NCI-H510A (cell line): ENCODE data around the gene SAMD4A.

ENCODE experiments used
- DNase-seq: peaks from one replicate; lab custom pipeline; 2025; lab: John Stamatoyannopoulos, UW

Gene SAMD4A

GRCh38 chr14:54660604-54661111, 93.7 kb downstream of the SAMD4A start:
- DNase-seq, result no peak

- DNase-seq, result no peak
Measured at GRCh38 chr14:54662491-54663133, 95.7 kb downstream of the SAMD4A start.

DNA sequence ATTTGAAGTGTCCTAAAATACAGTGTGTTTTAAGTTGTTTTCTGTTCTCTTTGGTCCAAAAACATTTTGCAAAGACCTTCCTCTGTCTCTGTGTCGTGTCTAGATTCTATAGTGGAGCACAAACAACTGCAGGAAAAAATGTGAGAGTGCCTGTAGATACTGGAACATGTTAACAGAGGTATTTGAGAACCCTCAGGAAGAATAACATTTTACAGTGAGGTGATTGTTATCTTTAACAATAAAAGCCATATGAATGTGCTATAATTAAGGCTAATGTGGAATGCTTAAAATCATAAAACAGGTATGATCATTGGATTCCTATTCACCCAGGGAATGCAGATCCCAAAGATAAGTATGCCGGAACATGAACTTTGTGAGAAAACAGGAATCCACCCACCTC, 98.0 kb downstream of the SAMD4A start:
- DNase-seq, result no peak

DNA sequence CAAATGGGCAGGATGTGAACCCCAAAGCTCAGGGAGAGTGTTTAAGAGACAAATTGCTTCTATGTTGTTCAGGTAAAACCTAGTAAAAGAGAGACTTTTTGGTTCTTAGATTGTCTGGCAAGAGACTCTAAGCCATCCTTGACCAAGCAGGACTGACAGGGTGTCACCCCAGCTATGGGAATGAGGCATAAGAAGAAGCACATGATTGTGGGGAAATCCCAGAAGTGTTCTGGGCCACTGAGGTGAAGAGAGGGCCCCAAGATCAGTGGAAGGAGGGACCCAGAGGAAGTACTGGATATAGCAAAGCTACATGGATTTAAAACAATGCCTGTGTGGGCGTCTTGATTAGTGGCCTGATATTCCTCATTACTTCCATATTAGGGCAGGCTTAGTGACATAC, 99.0 kb downstream of the SAMD4A start:
- DNase-seq, result no peak

DNA sequence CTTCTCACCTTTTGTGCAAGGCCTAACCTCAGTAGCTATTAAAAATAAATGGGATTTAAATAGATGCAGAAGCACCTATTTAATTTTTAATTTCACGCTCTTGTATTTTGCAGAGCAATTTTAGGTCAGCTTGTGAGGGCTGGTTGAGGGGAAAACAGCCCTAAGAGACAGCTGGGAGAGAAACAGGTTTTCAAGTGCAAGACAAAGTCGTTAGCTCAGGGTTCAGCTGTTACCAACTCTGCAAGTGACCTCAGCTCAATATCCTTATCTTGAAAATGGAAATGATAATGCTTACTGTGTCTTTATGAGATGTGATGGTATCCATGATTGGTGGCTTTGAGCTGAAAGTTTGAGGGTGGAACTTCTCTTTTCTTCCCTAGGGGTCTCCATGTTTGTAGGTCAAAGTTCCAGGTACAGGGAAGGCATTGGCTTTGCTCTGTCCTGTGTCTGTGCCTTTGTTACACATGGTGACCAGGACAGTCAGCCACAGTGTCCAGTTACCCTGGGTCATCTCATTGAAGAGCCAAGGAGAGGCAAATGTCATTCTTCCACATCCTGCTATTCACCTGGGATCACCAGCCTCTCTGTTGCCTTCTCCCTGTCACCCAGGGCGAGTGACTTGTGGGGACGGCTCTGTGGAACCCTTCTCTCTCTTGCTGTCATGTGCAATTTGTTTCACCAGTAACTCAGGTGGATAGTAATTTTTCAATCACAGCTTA, 100.3 kb downstream of the SAMD4A start:
- no peak for DNase-seq

DNA sequence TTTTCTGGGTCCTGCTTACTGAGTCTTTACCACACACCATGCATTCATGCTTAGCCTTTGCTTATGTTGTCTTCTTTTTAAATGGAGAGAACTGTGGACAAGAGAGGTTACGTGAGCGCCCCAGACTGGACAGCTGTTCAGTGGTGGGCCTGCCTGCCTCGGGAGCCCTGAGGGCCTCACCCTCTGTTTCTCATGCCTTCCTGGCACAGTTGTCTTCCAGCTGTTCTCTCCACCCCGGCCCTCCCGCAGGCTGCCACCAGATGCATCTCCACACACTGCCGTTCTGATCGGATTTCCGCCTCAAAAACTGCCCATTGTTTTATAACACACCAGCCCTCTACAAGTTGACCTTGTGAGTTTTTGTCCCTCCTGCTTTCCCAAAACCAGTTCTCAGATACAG, 100.8 kb downstream of the SAMD4A start:
- no peak for DNase-seq

GRCh38 chr14:54669721-54670561, 103.0 kb downstream of the SAMD4A start:
- no peak for DNase-seq

DNA sequence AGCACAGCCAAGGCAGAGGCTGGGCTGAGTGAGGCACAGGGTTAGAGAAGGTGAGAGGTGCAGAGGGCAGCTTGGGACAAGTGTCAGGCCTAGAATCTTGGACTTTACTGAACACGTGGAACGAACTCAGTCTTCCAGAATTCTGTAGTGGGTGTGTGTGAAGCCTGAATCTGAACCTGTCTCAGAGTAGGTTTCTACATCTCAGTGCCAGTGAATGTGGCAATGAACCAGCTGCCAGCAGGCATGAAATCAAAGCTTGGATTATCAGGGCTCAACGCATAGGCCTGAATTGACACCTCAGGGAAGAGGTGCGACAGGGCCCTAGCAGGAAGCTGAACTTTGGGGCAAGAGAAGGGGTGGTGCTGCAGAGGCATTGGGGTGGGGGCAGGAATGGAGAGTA, 104.6 kb downstream of the SAMD4A start:
- no peak for DNase-seq

GRCh38 chr14:54672181-54672580, 105.3 kb downstream of the SAMD4A start:
- no peak for DNase-seq

DNA sequence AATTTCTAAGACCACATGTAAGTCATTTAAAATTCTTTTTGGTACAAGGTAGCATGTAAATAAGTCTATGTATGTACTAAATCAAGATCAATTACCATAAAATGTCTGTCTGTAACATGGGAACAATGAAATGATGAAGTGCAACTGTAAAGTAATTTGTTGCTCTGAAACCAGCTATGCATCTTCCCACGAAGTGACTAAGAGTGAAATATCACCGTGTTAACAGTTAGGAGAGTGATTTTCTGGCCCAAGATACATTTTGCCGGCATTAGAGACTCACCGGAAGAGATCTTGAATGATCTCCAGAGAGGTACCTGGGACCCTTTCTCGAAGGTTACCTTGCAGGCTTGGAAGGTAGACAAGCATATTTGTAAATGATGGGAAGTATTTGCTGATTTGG, 105.8 kb downstream of the SAMD4A start:
- no peak for DNase-seq

DNA sequence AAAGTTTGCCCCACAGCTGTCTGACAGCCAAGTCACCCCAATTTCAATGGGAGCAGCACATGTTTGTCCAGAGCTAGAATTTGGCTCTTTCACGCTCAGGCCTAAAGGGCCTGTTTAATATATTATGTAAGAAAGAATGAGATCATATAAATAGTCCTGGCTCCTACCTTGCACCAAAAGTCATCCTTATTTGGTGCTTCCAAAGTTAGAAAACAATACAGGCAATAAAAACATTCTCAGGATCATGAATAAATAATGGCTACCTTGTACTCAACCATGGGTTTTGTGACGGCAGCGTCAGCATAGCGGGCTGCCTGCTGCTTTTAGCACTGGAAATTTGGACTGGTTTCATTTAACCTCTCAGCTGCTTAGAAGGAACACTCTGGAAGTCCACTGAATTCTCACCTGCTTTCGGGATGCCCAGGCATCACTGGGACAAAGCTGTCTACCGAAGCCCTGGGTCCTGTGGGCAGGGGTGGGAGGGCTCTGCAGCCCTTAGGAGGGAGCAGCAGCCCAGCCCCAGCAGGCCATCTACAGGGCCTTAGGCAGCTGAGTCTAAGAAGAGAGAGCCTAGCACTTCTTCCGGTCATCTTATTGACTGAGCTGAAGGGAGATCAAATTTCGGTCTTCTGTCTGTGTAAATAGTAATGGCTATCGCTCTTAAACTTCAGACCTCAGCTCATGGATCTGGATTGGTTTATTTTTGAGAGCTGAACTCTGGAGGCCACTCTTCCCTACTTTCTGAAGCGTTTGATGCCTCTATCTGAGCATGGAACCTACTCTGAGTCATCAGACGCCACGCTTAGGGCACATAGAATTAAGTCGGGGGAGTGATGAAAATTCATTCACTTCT, 106.5 kb downstream of the SAMD4A start:
- DNase-seq, result no peak

GRCh38 chr14:54674046-54674741, 107.3 kb downstream of the SAMD4A start:
- DNase-seq, result no peak

DNA sequence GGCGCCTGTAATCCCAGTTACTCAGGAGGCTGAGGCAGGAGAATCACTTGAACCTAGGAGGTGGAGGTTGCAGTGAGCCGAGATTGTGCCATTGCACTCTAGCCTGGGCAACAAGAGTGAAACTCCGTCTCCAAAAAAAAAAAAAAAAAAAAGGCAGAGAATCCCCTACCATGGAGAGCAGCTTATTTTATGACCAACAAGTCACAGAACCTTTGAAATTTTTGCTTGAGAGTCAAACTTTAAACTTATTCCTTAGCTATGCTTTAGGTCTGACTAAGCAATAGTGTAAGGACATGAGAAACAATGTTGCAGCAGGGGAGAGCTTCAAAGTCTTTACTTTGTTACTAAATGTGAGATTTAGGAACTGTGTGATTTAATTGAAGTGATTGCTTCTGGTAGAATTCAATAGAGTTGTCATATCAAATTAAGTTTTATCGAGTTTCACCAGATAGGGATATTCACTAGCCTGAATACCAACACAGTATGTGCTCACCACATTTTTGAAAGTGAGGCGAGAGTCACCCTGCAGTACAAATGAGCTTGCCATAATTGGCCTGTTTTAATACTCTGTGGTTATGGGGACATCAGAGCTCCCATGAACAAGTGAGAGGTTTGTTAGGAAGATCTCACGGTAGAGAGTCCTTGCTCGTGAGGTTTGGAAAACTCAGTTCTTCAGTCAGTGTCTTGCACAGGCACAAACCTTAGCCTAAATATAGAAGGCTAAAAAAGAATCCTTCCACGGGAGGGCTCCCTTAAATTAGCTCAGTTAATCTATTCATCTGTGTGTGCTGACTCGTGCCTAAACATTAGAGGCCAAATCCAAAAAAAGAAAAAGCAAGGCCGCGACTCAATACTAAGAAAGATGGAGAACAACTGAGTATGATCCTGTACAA, 108.6 kb downstream of the SAMD4A start:
- DNase-seq, result no peak

GRCh38 chr14:54676812-54677708, 110.1 kb downstream of the SAMD4A start:
- DNase-seq, result no peak

- no peak for DNase-seq
Measured at GRCh38 chr14:54680651-54681050, 113.7 kb downstream of the SAMD4A start.

DNA sequence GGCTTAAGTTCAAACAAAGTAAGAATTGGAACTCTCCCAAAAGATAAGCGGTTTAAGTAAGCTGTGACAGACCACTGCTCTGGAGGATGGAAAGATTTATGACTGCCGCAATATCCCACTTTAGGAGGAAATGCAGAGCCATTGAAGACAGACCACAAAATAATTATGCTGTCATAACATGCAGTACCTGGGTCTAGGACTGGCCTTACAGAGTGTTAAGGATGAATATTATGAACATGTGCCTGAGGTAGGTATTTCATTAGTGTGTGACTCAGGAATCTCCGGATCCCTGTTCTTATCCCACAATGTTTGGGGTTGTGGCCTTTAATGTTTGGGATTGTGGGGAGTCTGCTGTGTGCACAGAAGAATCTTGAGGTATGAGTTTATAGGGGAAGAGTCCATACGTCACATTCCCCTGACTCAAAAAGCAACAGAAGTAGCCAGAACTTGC, 114.9 kb downstream of the SAMD4A start:
- DNase-seq, result no peak

- no peak for DNase-seq
Measured at GRCh38 chr14:54682578-54682977, 115.7 kb downstream of the SAMD4A start.

- DNase-seq, result no peak
Measured at GRCh38 chr14:54683882-54684794, 117.2 kb downstream of the SAMD4A start.
